Regular cardiac myocyte (primary cell): ENCODE data around the gene TPX2. TPM values are rescaled to one million over a fixed set of nuclear protein-coding genes. Genes with fewer than 3 reads are reported as not detected.

ENCODE experiments used
- total RNA-seq: library from RNA; depleted of rRNA; stranded (reverse); fragments of >200 nt; gene quantifications from 2 replicates; pipeline ENCODE4 v1.2.3, GENCODE V29; 2014

Gene TPX2, protein sequence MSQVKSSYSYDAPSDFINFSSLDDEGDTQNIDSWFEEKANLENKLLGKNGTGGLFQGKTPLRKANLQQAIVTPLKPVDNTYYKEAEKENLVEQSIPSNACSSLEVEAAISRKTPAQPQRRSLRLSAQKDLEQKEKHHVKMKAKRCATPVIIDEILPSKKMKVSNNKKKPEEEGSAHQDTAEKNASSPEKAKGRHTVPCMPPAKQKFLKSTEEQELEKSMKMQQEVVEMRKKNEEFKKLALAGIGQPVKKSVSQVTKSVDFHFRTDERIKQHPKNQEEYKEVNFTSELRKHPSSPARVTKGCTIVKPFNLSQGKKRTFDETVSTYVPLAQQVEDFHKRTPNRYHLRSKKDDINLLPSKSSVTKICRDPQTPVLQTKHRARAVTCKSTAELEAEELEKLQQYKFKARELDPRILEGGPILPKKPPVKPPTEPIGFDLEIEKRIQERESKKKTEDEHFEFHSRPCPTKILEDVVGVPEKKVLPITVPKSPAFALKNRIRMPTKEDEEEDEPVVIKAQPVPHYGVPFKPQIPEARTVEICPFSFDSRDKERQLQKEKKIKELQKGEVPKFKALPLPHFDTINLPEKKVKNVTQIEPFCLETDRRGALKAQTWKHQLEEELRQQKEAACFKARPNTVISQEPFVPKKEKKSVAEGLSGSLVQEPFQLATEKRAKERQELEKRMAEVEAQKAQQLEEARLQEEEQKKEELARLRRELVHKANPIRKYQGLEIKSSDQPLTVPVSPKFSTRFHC
- total RNA-seq = 17.5 and 86.1 TPM in 2 replicates

DNA sequence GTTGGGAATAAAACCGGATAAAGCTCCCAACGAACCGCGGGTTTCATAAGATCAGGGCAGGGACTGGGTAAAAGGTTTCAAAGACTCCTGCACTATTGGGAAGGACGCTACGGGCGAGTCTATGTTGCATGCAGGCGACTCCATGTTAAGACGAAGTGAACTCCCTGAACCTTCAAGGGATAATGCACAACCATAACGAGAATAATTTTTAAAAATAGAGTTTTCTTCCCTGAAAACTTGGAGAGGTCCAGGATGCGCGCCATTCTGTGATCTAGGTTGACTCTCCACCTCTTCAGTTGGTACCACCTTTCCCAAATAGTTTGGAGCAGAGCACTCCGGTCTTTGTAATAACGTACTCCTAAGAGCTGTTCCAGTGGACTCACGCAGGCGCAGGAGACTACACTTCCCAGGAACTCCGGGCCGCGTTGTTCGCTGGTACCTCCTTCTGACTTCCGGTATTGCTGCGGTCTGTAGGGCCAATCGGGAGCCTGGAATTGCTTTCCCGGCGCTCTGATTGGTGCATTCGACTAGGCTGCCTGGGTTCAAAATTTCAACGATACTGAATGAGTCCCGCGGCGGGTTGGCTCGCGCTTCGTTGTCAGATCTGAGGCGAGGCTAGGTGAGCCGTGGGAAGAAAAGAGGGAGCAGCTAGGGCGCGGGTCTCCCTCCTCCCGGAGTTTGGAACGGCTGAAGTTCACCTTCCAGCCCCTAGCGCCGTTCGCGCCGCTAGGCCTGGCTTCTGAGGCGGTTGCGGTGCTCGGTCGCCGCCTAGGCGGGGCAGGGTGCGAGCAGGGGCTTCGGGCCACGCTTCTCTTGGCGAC, at the start of gene TPX2:
TSS of gene TPX2 (plus strand) at position 562 of the 821 bp plus-strand sequence. CDS start 18,187 bp downstream, outside the sequence.

DNA sequence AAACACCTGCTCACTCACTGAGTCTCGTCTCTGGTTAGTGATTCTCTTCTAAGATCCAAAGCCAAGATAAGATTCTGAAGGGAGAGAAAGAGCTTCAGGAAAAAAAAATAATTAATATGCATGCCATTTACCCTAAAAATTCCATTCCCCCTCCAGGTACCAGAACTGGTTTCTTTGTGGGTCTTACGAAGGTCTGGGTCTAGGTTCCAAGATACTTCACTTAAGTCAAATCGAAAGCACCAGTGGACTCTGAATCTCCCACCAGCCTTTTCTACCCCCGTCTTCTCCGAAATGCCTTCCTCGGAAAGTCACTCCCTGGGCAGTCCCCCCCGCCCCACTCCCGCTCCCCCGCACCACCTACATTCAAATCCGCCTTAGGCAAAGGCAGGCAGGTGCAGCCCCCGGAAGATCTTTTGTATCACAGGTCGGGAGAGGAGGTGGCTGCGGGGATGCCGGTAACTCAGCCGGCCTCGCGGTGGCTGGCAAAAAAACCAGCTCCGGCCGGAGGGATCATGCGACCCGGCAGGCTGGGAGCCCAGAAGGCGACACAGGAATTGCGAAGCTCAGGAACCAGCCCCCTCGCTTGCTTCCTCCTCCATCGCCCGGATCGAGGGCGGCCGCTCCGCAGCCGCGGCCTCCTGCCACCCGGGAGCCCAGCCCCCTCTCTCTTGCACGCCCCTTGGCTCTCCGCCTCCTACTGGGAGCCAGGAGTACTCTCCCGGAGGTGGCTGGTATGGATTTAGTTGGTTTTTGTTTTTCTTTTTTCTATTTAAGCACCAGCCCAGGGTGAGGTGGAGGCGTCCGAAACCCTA, 16.6 kb upstream of the TPX2 start, which contains the start of gene BCL2L1:
TSS of gene BCL2L1 (minus strand) at position 612 of the 812 bp plus-strand sequence. CDS start 650 bp downstream, outside the sequence.

GRCh38 chr20:31819083-31819784, 80.1 kb downstream of the TPX2 start, which contains the start of gene MYLK2:
TSS of gene MYLK2 (plus strand) at chr20:31819356. CDS start at chr20:31819581, 225 bp downstream.

DNA sequence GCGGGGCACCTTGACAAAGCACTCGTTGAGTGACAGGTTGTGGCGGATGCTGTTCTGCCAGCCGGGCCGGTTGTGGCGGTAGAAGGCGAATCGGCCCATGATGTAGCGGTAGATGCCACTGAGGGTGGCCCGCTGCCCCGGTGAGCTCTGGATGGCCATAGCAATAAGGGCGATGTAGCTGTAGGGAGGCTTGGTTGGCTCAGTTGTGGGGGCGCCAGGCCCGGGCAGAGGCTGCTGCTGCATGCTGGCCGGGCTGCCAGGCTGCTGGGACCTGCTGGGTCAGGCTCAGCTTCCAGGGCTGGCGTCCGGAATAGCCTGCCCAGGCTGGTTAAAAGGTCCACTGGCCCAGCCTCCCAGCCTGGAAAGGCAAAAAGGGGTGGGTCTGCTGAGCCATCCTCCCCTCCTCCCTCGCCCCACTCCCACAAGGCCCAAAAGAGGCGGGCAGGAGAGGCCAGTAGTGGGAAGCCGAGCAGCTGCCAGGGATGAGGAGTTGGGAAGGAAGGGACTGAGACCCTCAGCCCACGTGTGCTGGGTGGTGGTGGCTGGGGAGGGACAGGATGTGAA, 106.3 kb downstream of the TPX2 start, which contains the start of gene FOXS1:
TSS of gene FOXS1 (minus strand) at position 305 of the 564 bp plus-strand sequence. CDS start at position 243, 62 bp downstream.

Other genes with a start within 250 kb of the TPX2 start
- gene HM13, start 224.8 kb upstream of the TPX2 start, total RNA-seq = 50.7 and 86.1 TPM in 2 replicates
- 84.8 and 458 TPM in 2 replicates for gene ID1, start 134.0 kb upstream of the TPX2 start, total RNA-seq
- gene COX4I2, start 101.4 kb upstream of the TPX2 start, total RNA-seq = 0.28 TPM in 1 of 2 replicates, not detected in the other
- 83.4 and 88.5 TPM in 2 replicates for gene BCL2L1, start 16.4 kb upstream of the TPX2 start, total RNA-seq
- gene MYLK2, start 80.1 kb downstream of the TPX2 start, total RNA-seq = under 0.01 and 0.19 TPM in 2 replicates
- gene FOXS1, start 106.3 kb downstream of the TPX2 start, total RNA-seq = 6.5 and 9.3 TPM in 2 replicates
- 0.56 TPM in 1 of 2 replicates, not detected in the other for gene DUSP15, start 131.2 kb downstream of the TPX2 start, total RNA-seq
- gene TTLL9, start 131.3 kb downstream of the TPX2 start, total RNA-seq = 0.28 TPM in 1 of 2 replicates, not detected in the other
- gene PDRG1, start 212.8 kb downstream of the TPX2 start, total RNA-seq = 3.7 and 8.4 TPM in 2 replicates
- gene XKR7, start 228.9 kb downstream of the TPX2 start, total RNA-seq = under 0.01 TPM in 1 of 2 replicates, not detected in the other